Measurements from ENCODE around the gene ITPR2.

DNA sequence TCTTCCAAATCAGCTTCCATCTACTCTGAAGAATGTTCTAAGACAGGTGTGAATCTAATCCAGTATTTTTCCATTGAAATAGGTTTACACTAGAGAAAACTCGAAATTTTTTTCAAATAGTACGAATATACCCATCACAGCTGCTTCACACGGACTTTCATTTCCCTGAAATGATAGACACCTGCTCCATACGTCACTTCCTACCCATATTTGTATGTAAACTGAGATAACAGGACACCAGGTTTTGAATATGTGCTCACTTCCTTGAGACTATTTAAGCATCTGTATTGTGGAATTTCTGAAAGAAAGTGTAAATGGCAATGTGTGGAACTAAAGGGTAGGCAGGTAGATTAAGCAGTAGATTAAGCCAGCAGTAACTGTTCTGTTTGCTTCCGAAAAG lies 13.4 kb upstream of the ITPR2 start:
- TF ChIP-seq, protein P1, sequence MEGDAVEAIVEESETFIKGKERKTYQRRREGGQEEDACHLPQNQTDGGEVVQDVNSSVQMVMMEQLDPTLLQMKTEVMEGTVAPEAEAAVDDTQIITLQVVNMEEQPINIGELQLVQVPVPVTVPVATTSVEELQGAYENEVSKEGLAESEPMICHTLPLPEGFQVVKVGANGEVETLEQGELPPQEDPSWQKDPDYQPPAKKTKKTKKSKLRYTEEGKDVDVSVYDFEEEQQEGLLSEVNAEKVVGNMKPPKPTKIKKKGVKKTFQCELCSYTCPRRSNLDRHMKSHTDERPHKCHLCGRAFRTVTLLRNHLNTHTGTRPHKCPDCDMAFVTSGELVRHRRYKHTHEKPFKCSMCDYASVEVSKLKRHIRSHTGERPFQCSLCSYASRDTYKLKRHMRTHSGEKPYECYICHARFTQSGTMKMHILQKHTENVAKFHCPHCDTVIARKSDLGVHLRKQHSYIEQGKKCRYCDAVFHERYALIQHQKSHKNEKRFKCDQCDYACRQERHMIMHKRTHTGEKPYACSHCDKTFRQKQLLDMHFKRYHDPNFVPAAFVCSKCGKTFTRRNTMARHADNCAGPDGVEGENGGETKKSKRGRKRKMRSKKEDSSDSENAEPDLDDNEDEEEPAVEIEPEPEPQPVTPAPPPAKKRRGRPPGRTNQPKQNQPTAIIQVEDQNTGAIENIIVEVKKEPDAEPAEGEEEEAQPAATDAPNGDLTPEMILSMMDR (IDR thresholded peaks at IDR 0.05; ENCODE audit: low read depth, low read length) = no peak
- no peak for TF ChIP-seq EZH2phosphoT487 (IDR thresholded peaks at IDR 0.05; ENCODE audit: low read depth)

All from OCI-LY3 (cell line).